OCI-LY3 (cell line): ENCODE data around the gene DHDH.

ENCODE experiments used
- CTCF ChIP-seq: fragments of 200-600, 300-600 bp; sonication (generic); IDR thresholded peaks from 2 replicates; pipeline ENCODE4 v1.5.1; 2014; ENCODE audit warnings: antibody characterized with exemption, low read length, low read depth
- EZH2phosphoT487 ChIP-seq: fragments of 200-600 bp; shearing (Covaris generic); IDR thresholded peaks from 2 replicates; pipeline ENCODE4 v1.6.1; 2018; ENCODE audit warnings: antibody characterized with exemption, mixed run types, low read depth

GRCh38 chr19:48965806-48966540 lies 32.5 kb downstream of the DHDH start:
- TF ChIP-seq CTCF, result no peak
- no peak for TF ChIP-seq EZH2phosphoT487
